Effector memory CD8-positive, alpha-beta T cell (primary cell): Measurements from ENCODE around the gene ALG1L2.
"Not testable (repeated sequence)": the region's sequence is repeated elsewhere in the genome, so short reads cannot be mapped to it uniquely, and the experiment has no call there.

Experiments used
- ATAC-seq: fragments of 150-1000 bp; cut with Tn5 transposase; replicated peaks from 2 replicates; pipeline ENCODE4 v1.10.0; 2021; ENCODE audit warnings: mild to moderate bottlenecking, moderate library complexity
- DNase-seq, 3 experiments: peaks; one replicate each; pipeline ENCODE4 v3.0.0; 2021
- H3K27ac Mint-ChIP-seq, 2 donors: one replicate each; pipeline ENCODE4 v1.8.0; 2022; ENCODE audit warnings: mild to moderate bottlenecking in 2 of 2, mixed read lengths in 2 of 2, moderate library complexity in 2 of 2
- H3K27me3 Mint-ChIP-seq, 2 donors: one replicate each; pipeline ENCODE4 v1.8.0; 2022; ENCODE audit warnings: mixed read lengths in 2 of 2
- H3K36me3 Mint-ChIP-seq: one replicate; pipeline ENCODE4 v1.8.0; 2022; ENCODE audit warnings: mild to moderate bottlenecking, moderate library complexity, mixed read lengths; ENCODE audit not compliant: insufficient read depth
- H3K4me1 Mint-ChIP-seq, 2 donors: one replicate each; pipeline ENCODE4 v1.8.0; 2022; ENCODE audit warnings: low read depth in 2 of 2, mixed read lengths in 2 of 2
- H3K4me3 Mint-ChIP-seq, 2 donors: one replicate each; pipeline ENCODE4 v1.8.0; 2022; ENCODE audit warnings: mild to moderate bottlenecking in 2 of 2, mixed read lengths in 2 of 2, moderate library complexity in 2 of 2
- H3K9me3 Mint-ChIP-seq, 2 donors: one replicate each; pipeline ENCODE4 v1.8.0; 2022; ENCODE audit warnings: mixed read lengths in 2 of 2

Gene ALG1L2

DNA sequence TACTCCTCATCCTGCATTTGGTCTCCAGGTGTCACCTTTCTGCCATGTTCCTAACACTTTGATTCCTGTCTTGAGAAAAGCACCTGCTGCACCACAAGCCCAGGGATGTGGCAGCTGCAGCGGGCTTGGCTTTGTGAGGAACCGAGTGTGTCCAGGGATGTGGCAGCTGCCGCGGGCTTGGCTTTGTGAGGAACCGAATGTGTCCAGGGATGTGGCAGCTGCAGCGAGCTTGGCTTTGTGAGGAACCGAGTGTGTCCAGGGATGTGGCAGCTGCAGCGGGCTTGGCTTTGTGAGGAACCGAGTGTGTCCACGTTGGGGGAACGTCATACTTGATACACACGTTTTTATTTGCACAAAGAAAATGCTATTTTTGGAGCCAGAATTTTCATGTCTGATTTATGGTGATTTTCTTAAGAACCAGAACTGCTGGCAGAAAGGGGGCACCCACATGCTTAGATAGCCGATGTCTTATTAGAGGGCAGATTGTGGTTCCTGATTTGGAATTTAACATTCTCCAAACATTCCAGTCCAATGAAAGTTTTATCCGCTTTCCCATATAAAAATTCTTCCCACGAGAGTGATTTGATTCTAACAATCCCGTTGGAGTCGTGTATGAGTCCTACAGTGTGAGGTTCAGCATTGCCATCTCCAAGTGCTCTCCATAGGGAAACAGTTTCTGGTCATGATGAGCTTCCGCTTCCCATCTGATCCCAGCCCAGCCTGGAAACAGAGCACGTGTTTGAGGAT, 17.2 kb downstream of the ALG1L2 start:
- H3K9me3 Mint-ChIP-seq, H3K4me3 Mint-ChIP-seq, DNase-seq, H3K36me3 Mint-ChIP-seq, ATAC-seq: not testable (repeated sequence)
- Mint-ChIP-seq H3K27me3 (peaks cover 5 to 12% of the 10 kb centered on the region in 2 donors), H3K27ac (peak overlapping the region in 1 of 2 donors; percentile 25), H3K4me1 (peaks cover 0 to 19% of the 10 kb centered on the region in 2 donors)

DNA sequence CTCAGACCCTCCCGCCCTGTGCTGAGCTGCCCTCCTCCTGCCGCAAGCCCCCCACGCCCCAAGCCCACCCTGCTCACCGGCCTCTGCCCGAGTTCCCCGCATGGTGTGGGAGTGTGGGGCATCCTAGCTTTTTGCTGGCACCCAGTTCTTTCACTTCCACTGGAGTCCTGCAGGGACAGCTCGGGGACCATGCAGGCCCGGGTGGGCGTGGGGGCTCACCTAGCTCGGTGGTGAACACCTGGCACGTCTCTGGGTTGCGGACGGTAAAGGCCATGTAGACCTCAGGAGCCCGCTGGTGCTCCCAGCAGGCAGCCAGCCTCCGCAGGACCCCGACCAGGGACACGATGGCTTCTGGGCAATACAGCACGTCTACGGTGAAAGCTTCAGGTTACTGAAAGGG, 20.9 kb downstream of the ALG1L2 start:
- DNase-seq, H3K36me3 Mint-ChIP-seq, H3K27ac Mint-ChIP-seq, H3K27me3 Mint-ChIP-seq, H3K4me3 Mint-ChIP-seq, ATAC-seq, H3K9me3 Mint-ChIP-seq: not testable (repeated sequence)
- H3K4me1 Mint-ChIP-seq: peaks cover 0 to 12% of the 10 kb centered on the region in 2 donors

- H3K27ac Mint-ChIP-seq, ATAC-seq, H3K4me3 Mint-ChIP-seq, H3K27me3 Mint-ChIP-seq, DNase-seq, H3K36me3 Mint-ChIP-seq, H3K4me1 Mint-ChIP-seq, H3K9me3 Mint-ChIP-seq: not testable (repeated sequence)
Observed at GRCh38 chr3:130104191-130104590, 22.6 kb downstream of the ALG1L2 start.

DNA sequence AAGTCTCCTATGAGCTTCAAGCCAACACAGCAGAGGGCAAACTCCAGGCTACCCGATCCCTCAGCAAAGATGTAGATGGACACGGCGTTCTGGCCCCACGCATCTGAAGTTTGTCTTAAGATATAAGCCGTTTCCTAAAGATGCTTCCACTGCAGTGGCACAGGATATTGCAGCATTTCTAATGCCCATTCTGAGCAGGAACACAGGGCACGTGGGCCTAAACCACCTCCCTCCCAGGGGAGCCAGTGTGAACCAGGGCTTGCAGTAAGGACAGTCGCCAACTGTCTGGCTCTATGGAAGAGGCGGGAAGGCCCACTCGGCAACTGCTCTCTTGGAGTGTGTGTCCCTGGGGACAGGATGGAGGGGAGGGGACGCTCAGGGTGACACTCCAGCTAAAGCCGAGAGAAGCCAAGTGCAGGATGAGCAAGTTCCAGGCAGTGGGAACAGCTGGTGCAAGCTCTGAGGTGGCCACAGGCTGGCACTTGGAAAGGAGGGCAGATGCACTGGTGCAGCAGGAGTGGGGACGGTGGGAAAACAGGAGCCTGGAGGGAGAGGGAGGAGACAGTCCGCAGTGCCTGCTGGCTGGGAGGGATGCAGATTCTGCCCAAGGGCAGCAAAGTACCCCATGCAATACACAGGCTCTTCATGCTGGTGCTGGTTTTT, 25.8 kb downstream of the ALG1L2 start:
- H3K9me3 Mint-ChIP-seq, DNase-seq, ATAC-seq, H3K36me3 Mint-ChIP-seq, H3K27me3 Mint-ChIP-seq, H3K4me3 Mint-ChIP-seq, H3K27ac Mint-ChIP-seq: not testable (repeated sequence)
- H3K4me1 Mint-ChIP-seq: peaks cover 9 to 13% of the 10 kb centered on the region in 2 donors

DNA sequence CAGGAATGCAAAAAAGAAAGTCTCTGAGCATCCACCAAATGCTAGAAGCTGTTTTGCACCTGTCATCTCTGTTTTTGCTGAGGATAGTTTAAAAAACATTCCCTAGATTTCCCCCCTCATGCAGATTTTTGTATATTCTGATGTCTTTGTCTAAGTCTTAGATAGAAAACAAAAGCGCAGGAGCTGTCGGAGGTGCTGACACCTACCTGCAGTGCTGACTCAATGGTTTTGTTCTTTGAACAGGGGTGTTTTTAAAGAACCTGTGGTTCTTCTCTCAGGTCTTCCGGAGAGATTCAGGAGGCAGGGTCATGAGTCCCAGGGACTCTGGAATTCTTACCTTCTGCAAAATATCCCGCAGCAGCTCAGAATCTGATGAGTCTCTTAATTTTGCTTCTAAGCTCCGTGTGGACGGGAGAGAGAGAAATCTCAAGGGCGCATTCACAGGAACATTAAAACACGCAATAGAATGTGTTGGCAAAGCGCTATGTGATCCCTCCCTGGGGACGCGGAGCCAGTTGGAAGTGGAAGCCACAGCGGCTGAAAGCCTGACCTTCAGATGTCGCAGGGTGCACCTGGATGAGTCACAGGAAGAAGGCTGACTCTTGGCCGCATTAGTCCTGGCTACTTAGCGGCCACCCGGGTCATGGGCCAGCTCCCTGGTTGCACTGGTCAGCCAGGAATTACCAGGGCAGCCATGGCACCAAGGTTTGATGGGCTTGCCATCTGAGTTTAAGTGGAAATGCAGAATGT, 27.4 kb downstream of the ALG1L2 start:
- not testable (repeated sequence) for H3K27ac Mint-ChIP-seq, H3K9me3 Mint-ChIP-seq, ATAC-seq, H3K4me3 Mint-ChIP-seq, DNase-seq, H3K27me3 Mint-ChIP-seq
- peaks cover 15 to 17% of the 10 kb centered on the region in 2 donors for H3K4me1 Mint-ChIP-seq
- peaks cover 13% of the 10 kb centered on the region for H3K36me3 Mint-ChIP-seq

DNA sequence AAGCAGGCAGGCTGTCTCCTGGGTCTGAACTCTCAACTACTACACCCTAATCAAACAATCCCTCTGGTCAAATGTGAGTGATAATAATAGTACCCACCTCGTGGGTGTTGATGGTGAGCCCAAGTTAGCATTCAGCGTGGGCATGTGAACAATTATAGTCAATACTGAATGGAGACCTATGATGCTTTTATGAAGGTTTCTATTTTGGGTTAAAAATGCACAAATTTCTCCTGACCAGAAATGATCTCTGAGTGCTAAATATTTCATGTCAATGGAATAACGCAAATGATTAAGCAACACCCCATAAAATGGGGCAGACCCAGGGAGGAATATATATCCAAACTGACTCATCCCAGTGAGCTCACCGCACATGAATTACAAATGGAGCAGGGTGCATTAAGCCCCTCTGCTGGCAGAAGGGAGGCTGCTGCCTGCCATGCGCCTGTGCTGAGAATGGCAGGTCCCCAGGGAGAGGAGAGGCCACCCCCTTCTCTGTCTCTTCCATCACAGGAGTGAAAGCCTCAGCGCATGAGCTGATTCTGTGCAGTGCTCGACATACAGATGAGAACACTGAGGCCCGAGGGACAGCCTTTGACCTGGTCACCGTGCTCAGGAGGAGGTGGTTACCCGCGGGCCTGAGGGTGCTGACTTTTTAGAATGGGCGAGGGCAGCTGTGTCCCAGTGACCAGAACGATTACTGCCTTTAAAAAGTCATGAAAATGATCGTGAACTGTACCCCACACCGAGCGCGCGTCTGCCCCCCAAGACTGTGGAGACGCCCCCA, 28.9 kb downstream of the ALG1L2 start:
- peak in 1 of 3 experiments; percentile 11 for DNase-seq
- not testable (repeated sequence) for H3K9me3 Mint-ChIP-seq

DNA sequence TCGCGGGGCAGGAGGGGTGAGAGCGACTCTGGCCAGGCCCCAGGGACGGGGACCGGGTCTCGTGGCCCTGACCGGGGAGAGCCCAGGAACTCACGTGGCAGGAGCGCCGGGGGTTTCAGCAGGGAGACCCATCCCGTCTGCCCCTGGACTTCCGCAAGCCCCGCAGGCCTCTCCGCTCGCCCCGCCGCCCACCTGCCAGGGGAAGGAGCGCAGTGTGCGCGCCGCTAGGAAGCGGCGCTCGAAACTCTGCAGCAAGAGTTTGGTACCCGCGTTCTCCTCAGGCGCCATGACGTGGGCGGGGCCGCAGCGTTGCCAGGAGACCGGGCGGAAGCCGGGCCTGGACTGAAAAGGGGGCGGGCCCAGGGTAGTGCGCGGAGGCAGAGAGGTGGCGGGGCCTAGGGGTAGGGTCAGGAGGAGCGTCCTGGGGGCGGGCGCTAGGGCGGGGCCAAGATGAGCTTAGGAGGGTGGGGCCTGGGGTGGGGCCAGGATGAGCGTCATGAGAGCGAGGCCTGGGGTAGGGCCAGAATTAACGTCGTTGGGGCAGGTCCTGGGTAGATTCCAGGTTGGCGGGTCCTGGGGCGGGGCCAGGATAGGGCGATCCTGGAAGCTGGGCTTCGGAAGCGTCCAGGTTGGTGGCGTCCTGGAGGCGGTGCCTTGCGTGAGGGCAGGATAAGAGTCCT, 29.7 kb downstream of the ALG1L2 start:
- Mint-ChIP-seq H3K4me3 (peak overlapping the region; percentile 90 to 91), H3K27ac (peak overlapping the region; percentile 96 to 97), H3K27me3 (no peaks in the 10 kb centered on the region), H3K4me1 (peaks cover 12 to 15% of the 10 kb centered on the region in 2 donors), H3K36me3 (peaks cover 13% of the 10 kb centered on the region), H3K9me3 (no peaks in the 10 kb centered on the region)
- ATAC-seq (peak; percentile 100), DNase-seq (peak; percentile 97 to 99 (median 98))

More for the DNA sequence above, 28.9 kb downstream of the ALG1L2 start:
- not testable (repeated sequence) for H3K27me3 Mint-ChIP-seq, ATAC-seq
- H3K4me1 Mint-ChIP-seq: peaks cover 15 to 17% of the 10 kb centered on the region in 2 donors
- peak overlapping the region; percentile 90 to 91 for H3K4me3 Mint-ChIP-seq
- H3K36me3 Mint-ChIP-seq: peaks cover 13% of the 10 kb centered on the region
- H3K27ac Mint-ChIP-seq: peak overlapping the region; percentile 96 to 97

GRCh38 chr3:130111865-130112747, 30.5 kb downstream of the ALG1L2 start:
- H3K9me3 Mint-ChIP-seq, H3K27me3 Mint-ChIP-seq: not testable (repeated sequence)
- Mint-ChIP-seq H3K4me3 (peak overlapping the region; percentile 90 to 91), H3K4me1 (peaks cover 12 to 15% of the 10 kb centered on the region in 2 donors), H3K27ac (peak overlapping the region; percentile 96 to 97), H3K36me3 (peaks cover 13% of the 10 kb centered on the region)
- ATAC-seq: peak; percentile 55
- peak; percentile 99 to 100 (median 99) for DNase-seq

GRCh38 chr3:130112748-130113073, 31.1 kb downstream of the ALG1L2 start:
- H3K9me3 Mint-ChIP-seq, DNase-seq: not testable (repeated sequence)
- H3K4me3 Mint-ChIP-seq: peak overlapping the region; percentile 90 to 91

GRCh38 chr3:130115400-130115799, 33.8 kb downstream of the ALG1L2 start:
- Mint-ChIP-seq H3K36me3 (peaks cover 15% of the 10 kb centered on the region), H3K4me1 (peaks cover 12 to 15% of the 10 kb centered on the region in 2 donors)
- ATAC-seq, H3K4me3 Mint-ChIP-seq, H3K27ac Mint-ChIP-seq, DNase-seq, H3K9me3 Mint-ChIP-seq, H3K27me3 Mint-ChIP-seq: not testable (repeated sequence)

More at GRCh38 chr3:130112748-130113073, 31.1 kb downstream of the ALG1L2 start:
- Mint-ChIP-seq H3K27ac (peak overlapping the region; percentile 49 to 97), H3K36me3 (peaks cover 15% of the 10 kb centered on the region), H3K4me1 (peaks cover 12 to 15% of the 10 kb centered on the region in 2 donors)
- H3K27me3 Mint-ChIP-seq, ATAC-seq: not testable (repeated sequence)

DNA sequence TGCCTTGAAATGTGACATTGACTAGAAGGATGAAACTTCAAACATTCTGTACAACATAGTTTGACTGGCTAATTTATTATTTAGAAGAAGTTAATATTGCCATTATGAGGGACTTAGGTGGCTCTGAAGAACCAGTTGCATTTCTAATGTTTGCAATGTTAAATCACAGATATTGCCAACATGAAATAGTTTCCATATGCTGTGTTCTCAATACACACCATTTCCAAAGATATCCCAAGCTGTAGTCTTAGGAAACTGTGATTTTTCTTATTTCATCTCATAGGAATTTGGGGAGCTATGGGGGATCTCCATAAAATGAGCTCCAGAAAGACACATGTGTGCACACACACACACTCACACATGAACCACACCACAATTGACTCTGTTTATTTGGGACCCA, 36.3 kb downstream of the ALG1L2 start:
- no peak for ATAC-seq
- Mint-ChIP-seq H3K4me1 (peaks cover 0 to 1% of the 10 kb centered on the region in 2 donors), H3K4me3 (no peak overlapping the region), H3K9me3 (no peaks in the 10 kb centered on the region), H3K36me3 (peaks cover 3% of the 10 kb centered on the region), H3K27ac (no peak overlapping the region), H3K27me3 (peaks cover 0 to 10% of the 10 kb centered on the region in 2 donors)
- DNase-seq: no peak

DNA sequence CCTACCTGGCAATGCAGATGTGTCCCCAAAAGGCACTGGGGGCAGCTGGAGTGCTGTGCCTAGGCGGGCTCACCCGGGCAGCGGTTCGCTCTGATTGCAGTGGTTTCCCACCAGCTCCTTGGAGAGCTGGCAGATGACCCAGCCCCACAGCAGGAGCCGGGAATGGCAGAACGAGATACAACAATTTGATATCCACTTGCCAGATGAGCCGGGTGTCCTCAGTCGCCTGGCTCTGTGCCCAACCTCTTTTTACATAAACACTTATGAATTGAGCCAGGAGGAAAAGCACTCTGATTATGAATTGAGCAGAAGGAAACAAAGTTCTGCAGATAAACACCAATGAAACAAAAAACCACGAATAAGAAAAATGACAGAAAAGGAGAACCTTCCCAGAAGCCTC, 38.2 kb downstream of the ALG1L2 start:
- H3K36me3 Mint-ChIP-seq, ATAC-seq, DNase-seq, H3K4me1 Mint-ChIP-seq, H3K9me3 Mint-ChIP-seq, H3K4me3 Mint-ChIP-seq, H3K27ac Mint-ChIP-seq: not testable (repeated sequence)
- peaks cover 0 to 15% of the 10 kb centered on the region in 2 donors for H3K27me3 Mint-ChIP-seq
